DMS79 (cell line): ENCODE results near the gene EGFR.

ENCODE experiments used
- DNase-seq: peaks from one replicate; lab custom pipeline; 2025; lab: John Stamatoyannopoulos, UW

Gene EGFR

GRCh38 chr7:55249332-55249731 is 230.5 kb downstream of the EGFR start:
- no peak for DNase-seq

GRCh38 chr7:55250313-55250712 is 231.5 kb downstream of the EGFR start:
- DNase-seq, result no peak

GRCh38 chr7:55251313-55251712 is 232.5 kb downstream of the EGFR start:
- DNase-seq, result no peak

- no peak for DNase-seq
Measured at GRCh38 chr7:55251911-55252310, 233.1 kb downstream of the EGFR start.

GRCh38 chr7:55252386-55252785 is 233.6 kb downstream of the EGFR start:
- no peak for DNase-seq

GRCh38 chr7:55253188-55253587 is 234.4 kb downstream of the EGFR start:
- DNase-seq, result no peak

GRCh38 chr7:55254242-55254595 is 235.4 kb downstream of the EGFR start:
- DNase-seq, result peak; percentile 7

GRCh38 chr7:55254596-55255495 is 236.0 kb downstream of the EGFR start:
- peak; percentile 61 for DNase-seq

- peak; percentile 54 for DNase-seq
Measured at GRCh38 chr7:55255496-55256445, 237.0 kb downstream of the EGFR start.

GRCh38 chr7:55258631-55259030 is 239.8 kb downstream of the EGFR start:
- no peak for DNase-seq

- no peak for DNase-seq
Measured at GRCh38 chr7:55260171-55260570, 241.4 kb downstream of the EGFR start.

- DNase-seq, result no peak
Measured at GRCh38 chr7:55260676-55261385, 242.0 kb downstream of the EGFR start.
